ENCODE results near the gene PCDHGA1.

DNA sequence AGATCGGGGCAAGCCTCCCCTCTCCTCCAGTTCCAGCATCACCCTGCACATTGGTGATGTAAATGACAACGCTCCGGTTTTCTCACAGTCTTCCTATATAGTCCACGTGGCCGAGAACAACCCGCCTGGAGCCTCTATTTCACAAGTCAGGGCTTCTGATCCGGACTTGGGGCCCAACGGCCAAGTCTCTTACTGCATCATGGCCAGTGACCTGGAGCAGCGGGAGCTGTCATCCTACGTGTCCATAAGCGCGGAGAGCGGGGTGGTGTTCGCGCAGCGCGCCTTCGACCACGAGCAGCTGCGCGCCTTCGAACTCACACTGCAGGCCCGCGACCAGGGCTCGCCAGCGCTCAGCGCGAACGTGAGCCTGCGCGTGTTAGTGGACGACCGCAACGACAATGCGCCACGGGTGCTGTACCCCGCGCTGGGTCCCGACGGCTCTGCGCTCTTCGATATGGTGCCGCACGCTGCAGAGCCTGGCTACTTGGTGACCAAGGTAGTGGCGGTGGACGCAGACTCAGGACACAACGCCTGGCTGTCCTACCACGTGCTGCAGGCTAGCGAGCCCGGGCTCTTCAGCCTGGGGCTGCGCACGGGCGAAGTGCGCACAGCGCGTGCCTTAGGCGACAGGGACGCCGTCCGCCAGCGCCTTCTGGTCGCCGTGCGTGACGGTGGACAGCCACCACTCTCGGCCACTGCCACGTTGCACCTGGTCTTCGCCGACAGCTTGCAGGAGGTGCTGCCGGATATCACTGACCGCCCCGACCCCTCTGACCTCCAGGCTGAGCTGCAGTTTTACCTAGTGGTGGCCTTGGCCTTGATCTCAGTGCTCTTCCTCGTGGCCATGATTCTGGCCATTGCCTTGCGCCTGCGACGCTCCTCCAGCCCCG is 59.1 kb downstream of the PCDHGA1 start:
- TF ChIP-seq, protein P1, sequence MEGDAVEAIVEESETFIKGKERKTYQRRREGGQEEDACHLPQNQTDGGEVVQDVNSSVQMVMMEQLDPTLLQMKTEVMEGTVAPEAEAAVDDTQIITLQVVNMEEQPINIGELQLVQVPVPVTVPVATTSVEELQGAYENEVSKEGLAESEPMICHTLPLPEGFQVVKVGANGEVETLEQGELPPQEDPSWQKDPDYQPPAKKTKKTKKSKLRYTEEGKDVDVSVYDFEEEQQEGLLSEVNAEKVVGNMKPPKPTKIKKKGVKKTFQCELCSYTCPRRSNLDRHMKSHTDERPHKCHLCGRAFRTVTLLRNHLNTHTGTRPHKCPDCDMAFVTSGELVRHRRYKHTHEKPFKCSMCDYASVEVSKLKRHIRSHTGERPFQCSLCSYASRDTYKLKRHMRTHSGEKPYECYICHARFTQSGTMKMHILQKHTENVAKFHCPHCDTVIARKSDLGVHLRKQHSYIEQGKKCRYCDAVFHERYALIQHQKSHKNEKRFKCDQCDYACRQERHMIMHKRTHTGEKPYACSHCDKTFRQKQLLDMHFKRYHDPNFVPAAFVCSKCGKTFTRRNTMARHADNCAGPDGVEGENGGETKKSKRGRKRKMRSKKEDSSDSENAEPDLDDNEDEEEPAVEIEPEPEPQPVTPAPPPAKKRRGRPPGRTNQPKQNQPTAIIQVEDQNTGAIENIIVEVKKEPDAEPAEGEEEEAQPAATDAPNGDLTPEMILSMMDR (conservative IDR thresholded peaks at IDR 0.05; ENCODE audit: low read depth, low read length): no peak
- TF ChIP-seq POLR2A (IDR thresholded peaks at IDR 0.05; ENCODE audit: low read depth, low read length): no peak
- no peak for TF ChIP-seq CEBPB (IDR thresholded peaks at IDR 0.05; ENCODE audit: low read depth, low read length)
- no peak for TF ChIP-seq RAD21 (IDR thresholded peaks at IDR 0.05; ENCODE audit: low read length)
- no peak for TF ChIP-seq SMC3 (IDR thresholded peaks at IDR 0.05; ENCODE audit: low read depth, low read length)
- TF ChIP-seq MAZ (IDR thresholded peaks at IDR 0.05; ENCODE audit: borderline replicate concordance, low read depth, low read length): no peak
- TF ChIP-seq RCOR1 (IDR thresholded peaks at IDR 0.05; ENCODE audit: insufficient replicate concordance, low read length): no peak
- TF ChIP-seq NFE2L2 (IDR thresholded peaks at IDR 0.05; ENCODE audit: low read depth, low read length): no peak
- TF ChIP-seq MXI1 (IDR thresholded peaks at IDR 0.05; ENCODE audit: borderline replicate concordance, low read depth, low read length): no peak
